Caco-2 (cell line): ENCODE measurements around the gene ADRA2B. TPM values are rescaled to one million over a fixed set of nuclear protein-coding genes. Genes with fewer than 3 reads are reported as not detected.

ENCODE experiments used
- total RNA-seq: library from RNA; stranded (reverse); gene quantifications from 2 replicates; pipeline ENCODE4 v1.2.3, GENCODE V29; 2022

Gene ADRA2B
- total RNA-seq, 1 experiment from 2014 or later = 0.20 TPM

Other genes with a start within 250 kb of the ADRA2B start
- gene ANKRD36C, start 124.7 kb downstream of the ADRA2B start, total RNA-seq = 22.6 and 28.8 TPM in 2 replicates
- gene GPAT2, start 81.7 kb downstream of the ADRA2B start, total RNA-seq = not detected in 2 replicates
- 0.23 TPM in 1 of 2 replicates, not detected in the other for gene ASTL, start 21.9 kb upstream of the ADRA2B start, total RNA-seq
- 13.4 and 13.6 TPM in 2 replicates for gene DUSP2, start 28.9 kb upstream of the ADRA2B start, total RNA-seq
- gene STARD7, start 92.3 kb upstream of the ADRA2B start, total RNA-seq = 214 and 224 TPM in 2 replicates
- gene TMEM127, start 149.4 kb upstream of the ADRA2B start, total RNA-seq = 43.3 and 49.1 TPM in 2 replicates
- gene CIAO1, start 149.7 kb upstream of the ADRA2B start, total RNA-seq = 93.8 and 97.9 TPM in 2 replicates
- gene SNRNP200, start 189.0 kb upstream of the ADRA2B start, total RNA-seq = 240 and 259 TPM in 2 replicates
- 1.9 and 3.1 TPM in 2 replicates for gene ITPRIPL1, start 208.7 kb upstream of the ADRA2B start, total RNA-seq
- gene NCAPH, start 219.2 kb upstream of the ADRA2B start, total RNA-seq = 55.2 and 61.3 TPM in 2 replicates